ENCODE data around the gene GDF15.

The GDF15 gene

DNA sequence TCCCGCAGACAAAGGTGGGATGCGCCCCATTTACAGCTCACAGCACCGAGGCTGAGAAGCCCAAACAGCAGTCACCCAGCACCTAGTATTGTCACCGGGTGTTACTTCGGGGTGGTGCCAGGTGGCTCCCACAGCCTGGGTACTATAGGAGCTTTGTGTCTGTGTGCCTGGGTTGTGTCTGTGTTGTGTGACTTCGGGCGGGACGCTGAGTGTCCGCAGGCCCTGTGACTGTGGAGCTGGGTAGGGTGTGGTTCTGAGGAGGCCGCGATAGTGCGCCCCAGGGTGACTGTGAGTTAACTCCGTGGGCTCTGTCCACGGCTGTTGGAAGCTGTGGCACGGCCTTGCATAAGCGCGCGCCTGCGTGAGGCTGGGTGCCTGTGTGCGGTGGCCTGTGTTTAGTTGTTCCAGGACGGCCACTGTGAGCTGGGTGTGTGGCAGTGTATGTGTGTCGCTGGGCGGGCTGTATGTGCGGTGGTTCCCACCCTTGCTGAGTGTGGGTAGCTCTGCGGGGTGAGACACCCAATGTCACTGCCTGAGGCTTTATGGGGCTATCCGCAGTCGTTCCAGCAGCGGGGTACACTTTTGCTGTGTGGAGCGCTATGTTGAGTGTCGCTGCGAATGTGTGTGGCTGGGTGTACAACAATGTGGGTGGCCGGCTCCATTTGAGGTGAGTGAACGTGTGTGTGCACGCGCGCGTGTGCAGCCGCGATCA is 32.7 kb downstream of the GDF15 start:
- no peak for DNase-seq (ENCODE audit: low read depth, low spot score)

- no peak for DNase-seq (ENCODE audit: low read depth, low spot score)
Observed at GRCh38 chr19:18419195-18419698, 33.3 kb downstream of the GDF15 start, which contains the start of gene SSBP4. Gene SSBP4, plus strand, starts transcription at chr19:18419398. Its CDS starts 251 bp downstream, at chr19:18419649.

DNA sequence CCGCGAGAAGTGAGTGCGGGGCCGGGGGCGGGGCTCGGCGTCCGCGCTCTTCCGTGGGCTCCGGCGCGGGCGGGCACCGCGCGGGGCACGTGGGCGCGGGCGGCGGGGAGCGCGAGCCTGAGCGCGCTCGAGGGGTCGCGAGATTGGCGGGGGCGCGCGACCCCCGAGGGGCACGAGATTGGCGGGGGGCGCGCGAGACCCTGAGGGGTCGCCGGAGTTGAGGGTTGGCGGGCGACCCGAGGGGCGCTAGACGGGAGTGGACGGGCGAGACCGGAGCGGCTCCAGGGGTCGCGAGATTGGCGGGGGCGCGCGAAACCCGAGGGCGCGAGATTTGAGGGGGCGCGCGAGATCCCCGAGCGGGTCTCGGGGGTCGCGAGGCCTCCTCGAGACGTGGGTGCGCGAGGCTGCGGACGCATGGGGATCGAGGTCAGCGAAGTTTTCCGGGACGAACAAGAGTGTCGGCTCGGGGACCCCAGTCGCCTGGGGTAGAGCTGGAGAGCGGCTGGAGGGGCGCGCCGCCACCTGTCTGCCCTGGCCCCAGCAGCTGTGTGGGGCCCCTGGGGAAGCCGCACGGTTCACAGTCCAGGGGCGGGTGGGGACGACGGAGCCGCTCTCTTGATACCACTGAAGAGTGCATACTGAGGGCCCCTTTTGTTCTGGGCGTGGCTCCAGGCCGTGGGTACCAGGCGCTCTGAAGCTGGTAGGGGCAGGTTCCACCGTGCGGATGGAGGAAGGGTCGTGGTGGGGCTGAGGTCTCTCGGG is 33.9 kb downstream of the GDF15 start:
- no peak for DNase-seq (ENCODE audit: low read depth, low spot score)

DNA sequence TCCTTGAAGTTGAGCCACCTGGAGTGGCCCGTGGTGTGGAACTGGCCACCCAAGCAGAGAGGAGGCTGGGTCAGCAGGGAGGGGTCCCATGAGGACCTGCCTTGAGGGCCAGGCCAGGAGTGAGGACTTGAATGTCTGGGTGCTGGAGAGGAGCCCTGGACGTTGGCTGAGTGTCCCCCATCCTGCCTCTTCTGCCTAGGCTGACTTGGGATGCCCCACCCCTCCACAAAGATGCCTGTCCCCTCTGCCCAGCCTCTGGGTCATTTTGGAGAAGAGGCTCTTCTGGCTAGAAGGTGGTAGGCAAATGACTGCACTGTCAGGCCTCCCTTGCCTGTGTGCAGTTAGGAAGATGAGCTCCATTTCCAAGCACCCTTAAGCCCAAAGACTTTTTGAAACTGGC is 35.0 kb downstream of the GDF15 start:
- no peak for DNase-seq (ENCODE audit: low read depth, low spot score)

DNA sequence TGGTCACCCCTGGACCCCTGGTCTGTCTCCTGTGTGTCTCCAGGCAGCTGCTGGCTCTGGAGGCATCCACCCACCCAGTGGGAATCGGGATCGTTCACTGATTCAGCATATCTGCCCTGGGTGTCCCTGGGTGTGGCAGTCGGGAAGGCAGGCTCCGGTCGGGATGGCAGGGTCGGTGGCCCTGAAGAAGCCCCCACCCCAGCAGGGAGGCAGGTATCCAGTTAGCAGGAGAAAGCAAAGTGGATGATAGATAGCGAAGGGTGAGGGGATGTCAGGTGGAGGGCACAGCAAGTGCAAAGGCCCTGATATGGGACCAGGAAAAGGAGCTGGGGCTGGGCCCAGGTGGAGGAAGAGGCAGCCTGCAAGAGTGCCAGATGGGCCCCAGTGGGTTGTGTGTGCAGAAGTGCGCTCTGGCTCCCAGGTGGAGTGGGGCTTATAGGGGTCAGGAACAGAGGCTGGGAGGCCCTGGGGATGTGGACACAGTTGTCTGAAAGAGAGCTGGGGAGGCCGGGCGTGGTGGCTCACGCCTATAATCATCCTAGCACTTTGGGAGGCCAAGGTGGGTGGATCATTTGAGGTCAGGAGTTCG is 35.5 kb downstream of the GDF15 start:
- no peak for DNase-seq (ENCODE audit: low read depth, low spot score)

DNA sequence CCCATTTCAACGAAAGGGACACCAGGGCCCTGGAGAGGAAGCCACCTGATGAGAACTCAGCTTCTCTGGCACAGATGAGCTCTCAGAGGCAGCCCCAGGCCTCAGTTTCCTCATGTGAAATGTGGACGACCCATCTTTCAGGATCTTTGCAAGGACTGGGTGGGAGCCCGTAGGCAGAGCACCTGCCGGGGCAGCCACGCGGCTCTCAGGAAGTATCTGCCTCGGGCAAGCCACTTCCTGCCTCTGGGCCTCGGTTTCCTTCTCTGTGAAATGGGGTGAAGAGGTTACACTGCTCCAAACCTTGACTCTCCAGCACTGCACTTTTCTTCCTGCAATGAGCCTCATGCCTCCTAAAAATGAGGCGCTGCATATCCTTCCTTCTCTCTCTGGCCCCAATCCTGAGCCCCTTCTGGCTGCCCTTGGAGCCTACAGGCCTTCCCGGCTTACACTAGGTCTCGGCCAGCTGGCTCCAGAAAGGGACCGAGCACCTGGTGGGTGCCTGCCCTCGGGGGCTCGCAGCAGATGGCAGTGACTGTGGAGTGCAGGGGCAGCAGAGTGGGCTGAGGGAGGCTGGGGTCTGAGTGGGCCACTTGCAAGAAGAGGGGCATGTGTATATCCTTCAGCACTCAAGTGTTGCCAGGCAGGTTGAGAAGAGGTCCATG is 36.7 kb downstream of the GDF15 start:
- DNase-seq (ENCODE audit: low read depth, low spot score), result no peak

GRCh38 chr19:18423258-18424020 is 37.5 kb downstream of the GDF15 start:
- DNase-seq (ENCODE audit: low read depth, low spot score), result no peak

- DNase-seq (ENCODE audit: low read depth, low spot score), result no peak
Observed at GRCh38 chr19:18424122-18424889, 38.3 kb downstream of the GDF15 start.

DNA sequence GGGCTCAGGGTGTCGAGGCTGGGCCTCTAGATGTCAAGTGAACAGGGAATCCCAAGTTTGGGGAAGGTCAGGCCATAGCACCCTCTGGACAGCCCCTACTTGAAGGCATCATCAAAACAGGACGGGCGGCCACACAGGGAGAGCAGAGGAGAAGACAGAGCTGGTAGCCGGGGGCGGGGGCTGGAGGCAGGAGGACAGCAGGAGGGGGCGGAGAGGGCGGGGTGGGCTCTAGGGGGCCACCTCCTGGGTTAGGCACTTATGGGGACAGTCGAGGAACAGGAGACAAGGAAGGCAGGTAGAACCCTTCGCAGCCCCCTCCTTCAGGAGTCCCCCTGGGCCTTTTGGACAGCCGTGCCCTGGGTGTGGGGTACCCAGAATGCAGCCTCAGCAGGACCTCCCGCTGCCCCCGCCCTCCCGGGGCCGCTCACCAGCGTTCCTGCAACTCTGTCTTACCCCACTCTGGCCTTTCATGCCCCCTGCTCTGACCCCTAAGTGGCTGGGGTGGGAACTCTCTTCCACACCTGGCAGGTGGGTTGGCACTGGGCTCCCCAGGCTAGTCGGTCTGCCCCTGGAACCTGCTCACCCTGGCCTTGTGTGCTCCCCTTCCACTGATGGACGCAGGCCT is 39.0 kb downstream of the GDF15 start:
- DNase-seq (ENCODE audit: low read depth, low spot score), result no peak

GRCh38 chr19:18425515-18426415 is 39.8 kb downstream of the GDF15 start:
- DNase-seq (ENCODE audit: low read depth, low spot score), result no peak

DNA sequence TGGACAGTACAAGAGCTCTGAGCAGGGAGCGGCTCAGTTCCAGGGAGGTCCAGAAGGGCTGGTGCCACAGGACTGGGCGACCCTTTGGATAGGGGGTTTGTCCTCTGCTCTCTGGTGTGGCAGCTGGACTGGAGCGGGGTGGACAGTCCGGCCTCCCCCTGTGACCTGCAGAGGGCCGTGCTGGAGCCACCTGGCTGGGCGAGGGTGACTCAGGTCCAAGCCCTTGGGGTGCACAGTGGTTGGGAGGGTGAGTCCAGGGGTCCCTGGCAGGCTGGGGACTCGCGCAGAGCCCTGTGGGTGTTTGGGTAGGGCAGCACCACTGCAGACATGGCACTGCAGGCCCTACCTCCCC is 40.4 kb downstream of the GDF15 start:
- no peak for DNase-seq (ENCODE audit: low read depth, low spot score)

GRCh38 chr19:18427080-18427742 is 41.3 kb downstream of the GDF15 start:
- no peak for DNase-seq (ENCODE audit: low read depth, low spot score)

- no peak for DNase-seq (ENCODE audit: low read depth, low spot score)
Observed at GRCh38 chr19:18427743-18428113, 41.8 kb downstream of the GDF15 start.

- DNase-seq (ENCODE audit: low read depth, low spot score), result no peak
Observed at GRCh38 chr19:18428173-18428786, 42.3 kb downstream of the GDF15 start.

GRCh38 chr19:18428787-18429674 is 43.1 kb downstream of the GDF15 start:
- no peak for DNase-seq (ENCODE audit: low read depth, low spot score)

GRCh38 chr19:18429717-18430416 is 43.9 kb downstream of the GDF15 start:
- no peak for DNase-seq (ENCODE audit: low read depth, low spot score)

Measured in activated naive CD8-positive, alpha-beta T cell treated with anti-CD3 and anti-CD28 coated beads, Interleukin-2, amount 50 U/mL, for 16 hours (primary cell).